GM12873 (cell line): ENCODE data around the gene MEFV.

Experiments
- CTCF ChIP-seq: IDR thresholded peaks from 2 replicates; pipeline ENCODE4 v1.5.1; 2012; ENCODE audit warnings: low read depth, mild to moderate bottlenecking, moderate library complexity, low read length, control low read depth; ENCODE audit not compliant: insufficient read depth; ENCODE audit errors: missing control alignments

MEFV gene

GRCh38 chr16:3246002-3246401, 10.4 kb downstream of the MEFV start:
- no peak for TF ChIP-seq CTCF

- no peak for TF ChIP-seq CTCF
Observed at GRCh38 chr16:3243882-3244281, 12.6 kb downstream of the MEFV start.

GRCh38 chr16:3242709-3243108, 13.7 kb downstream of the MEFV start:
- no peak for TF ChIP-seq CTCF

- no peak for TF ChIP-seq CTCF
Observed at GRCh38 chr16:3241761-3242160, 14.7 kb downstream of the MEFV start.

GRCh38 chr16:3235856-3236669, 20.4 kb downstream of the MEFV start:
- TF ChIP-seq CTCF = no peak

GRCh38 chr16:3234857-3235561, 21.4 kb downstream of the MEFV start, which contains the start of gene ZNF200:
Gene ZNF200, minus strand, starts transcription at chr16:3235158. Its CDS starts 1,403 bp downstream, at chr16:3233755.
- no peak for TF ChIP-seq CTCF

GRCh38 chr16:3234543-3234856, 21.9 kb downstream of the MEFV start:
- TF ChIP-seq CTCF = no peak
